GM23248 (cell line): Measurements from ENCODE around the gene CWC27.

Experiments
- EZH2 ChIP-seq: fragments of 200-600 bp; sonication (generic); IDR thresholded peaks from 2 replicates; pipeline ENCODE4 v1.6.1; 2018; ENCODE audit warnings: antibody characterized with exemption, mild to moderate bottlenecking; ENCODE audit not compliant: insufficient read depth, poor library complexity, severe bottlenecking
- EZH2phosphoT487 ChIP-seq: fragments of 200-600 bp; sonication (generic); IDR thresholded peaks from 2 replicates; pipeline ENCODE4 v1.6.1; 2018; ENCODE audit warnings: antibody characterized with exemption, moderate library complexity, mild to moderate bottlenecking, low read depth; ENCODE audit not compliant: insufficient read depth

GRCh38 chr5:64749385-64749784, 19.3 kb upstream of the CWC27 start:
- TF ChIP-seq EZH2, result no peak
- no peak for TF ChIP-seq EZH2phosphoT487
